ENCODE measurements around the gene HM13. TPM values are rescaled to one million over a fixed set of nuclear protein-coding genes. Genes with fewer than 3 reads are reported as not detected.
A peak's percentile ranks its signal among the peaks of the same experiment; 100 is the strongest.

HM13 gene
- total and polyA plus RNA-seq, 2 of the 13 experiments (the other 11 are each of a cell fraction or from before 2014, with no cell fraction given) = 118 to 243 TPM

DNA sequence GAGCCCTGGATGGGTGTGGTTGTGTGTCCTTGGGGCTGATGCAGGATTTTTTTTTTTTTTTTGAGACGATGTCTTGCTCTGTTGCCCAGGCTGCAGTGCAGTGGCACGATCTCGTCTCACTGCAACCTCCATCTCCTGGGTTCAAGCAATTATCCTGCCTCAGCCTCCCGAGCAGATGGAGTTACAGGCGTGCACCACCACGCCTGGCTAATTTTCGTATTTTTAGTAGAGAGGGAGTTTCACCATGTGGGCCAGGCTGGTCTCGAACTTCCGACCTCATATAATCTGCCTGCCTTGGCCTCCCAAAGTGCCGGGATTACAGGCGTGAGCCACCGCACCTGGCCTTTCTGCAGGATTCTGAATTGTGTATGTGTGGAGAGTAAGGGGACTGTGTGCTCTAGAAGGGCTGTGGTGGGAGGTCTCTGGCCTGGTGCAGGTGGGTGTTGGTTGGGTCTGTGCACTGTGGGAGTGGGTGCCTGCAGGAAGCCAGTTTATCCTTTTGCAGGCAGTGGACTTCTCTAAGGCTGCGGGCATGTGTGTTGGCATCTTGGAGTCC, 79.8 kb downstream of the HM13 start (continued):
- TF ChIP-seq, protein P1, sequence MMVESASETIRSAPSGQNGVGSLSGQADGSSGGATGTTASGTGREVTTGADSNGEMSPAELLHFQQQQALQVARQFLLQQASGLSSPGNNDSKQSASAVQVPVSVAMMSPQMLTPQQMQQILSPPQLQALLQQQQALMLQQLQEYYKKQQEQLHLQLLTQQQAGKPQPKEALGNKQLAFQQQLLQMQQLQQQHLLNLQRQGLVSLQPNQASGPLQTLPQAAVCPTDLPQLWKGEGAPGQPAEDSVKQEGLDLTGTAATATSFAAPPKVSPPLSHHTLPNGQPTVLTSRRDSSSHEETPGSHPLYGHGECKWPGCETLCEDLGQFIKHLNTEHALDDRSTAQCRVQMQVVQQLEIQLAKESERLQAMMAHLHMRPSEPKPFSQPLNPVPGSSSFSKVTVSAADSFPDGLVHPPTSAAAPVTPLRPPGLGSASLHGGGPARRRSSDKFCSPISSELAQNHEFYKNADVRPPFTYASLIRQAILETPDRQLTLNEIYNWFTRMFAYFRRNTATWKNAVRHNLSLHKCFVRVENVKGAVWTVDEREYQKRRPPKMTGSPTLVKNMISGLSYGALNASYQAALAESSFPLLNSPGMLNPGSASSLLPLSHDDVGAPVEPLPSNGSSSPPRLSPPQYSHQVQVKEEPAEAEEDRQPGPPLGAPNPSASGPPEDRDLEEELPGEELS (CRISPR knock-in tag; IDR thresholded peaks at IDR 0.05) = no peak
- peak; percentile 81; the same call in 1 of the 2 replicates for TF ChIP-seq ZNF44 (CRISPR knock-in tag; IDR thresholded peaks at IDR 0.05)
- no peak for TF ChIP-seq KLF15 (CRISPR knock-in tag; IDR thresholded peaks at IDR 0.05; ENCODE audit: borderline replicate concordance)
- TF ChIP-seq TOE1 (CRISPR knock-in tag; IDR thresholded peaks at IDR 0.05) = no peak
- TF ChIP-seq NCOA2 (CRISPR knock-in tag; IDR thresholded peaks at IDR 0.05) = no peak
- TF ChIP-seq ZNF33A (CRISPR knock-in tag; IDR thresholded peaks at IDR 0.05; ENCODE audit: borderline replicate concordance) = no peak
- TF ChIP-seq, protein P2, sequence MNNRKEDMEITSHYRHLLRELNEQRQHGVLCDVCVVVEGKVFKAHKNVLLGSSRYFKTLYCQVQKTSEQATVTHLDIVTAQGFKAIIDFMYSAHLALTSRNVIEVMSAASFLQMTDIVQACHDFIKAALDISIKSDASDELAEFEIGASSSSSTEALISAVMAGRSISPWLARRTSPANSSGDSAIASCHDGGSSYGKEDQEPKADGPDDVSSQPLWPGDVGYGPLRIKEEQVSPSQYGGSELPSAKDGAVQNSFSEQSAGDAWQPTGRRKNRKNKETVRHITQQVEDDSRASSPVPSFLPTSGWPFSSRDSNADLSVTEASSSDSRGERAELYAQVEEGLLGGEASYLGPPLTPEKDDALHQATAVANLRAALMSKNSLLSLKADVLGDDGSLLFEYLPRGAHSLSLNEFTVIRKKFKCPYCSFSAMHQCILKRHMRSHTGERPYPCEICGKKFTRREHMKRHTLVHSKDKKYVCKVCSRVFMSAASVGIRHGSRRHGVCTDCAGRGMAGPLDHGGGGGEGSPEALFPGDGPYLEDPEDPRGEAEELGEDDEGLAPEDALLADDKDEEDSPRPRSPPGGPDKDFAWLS (CRISPR knock-in tag; IDR thresholded peaks at IDR 0.05; ENCODE audit: borderline replicate concordance) = 0 out of 2 replicates have a peak, but pooled peaks have one; percentile 37
- no peak for TF ChIP-seq ZNF616 (CRISPR knock-in tag; IDR thresholded peaks at IDR 0.05; ENCODE audit: low read depth)
- peak; percentile 60; the same call in 1 of the 2 replicates for TF ChIP-seq ZMYM2 (CRISPR knock-in tag; IDR thresholded peaks at IDR 0.05)
- no peak for TF ChIP-seq ZFYVE20 (CRISPR knock-in tag; IDR thresholded peaks at IDR 0.05; ENCODE audit: borderline replicate concordance, low read depth)
- no peak for TF ChIP-seq ZFP37 (CRISPR knock-in tag; IDR thresholded peaks at IDR 0.05; ENCODE audit: borderline replicate concordance)
- no peak for TF ChIP-seq ZNF747 (CRISPR knock-in tag; IDR thresholded peaks at IDR 0.05; ENCODE audit: borderline replicate concordance)
- TF ChIP-seq ZFY (CRISPR knock-in tag; IDR thresholded peaks at IDR 0.05) = peak; percentile 1; the same call in 1 of the 2 replicates
- TF ChIP-seq MEIS2 (CRISPR knock-in tag; IDR thresholded peaks at IDR 0.05) = no peak
- TF ChIP-seq JUNB (CRISPR knock-in tag; IDR thresholded peaks at IDR 0.05; ENCODE audit: borderline replicate concordance) = no peak
- TF ChIP-seq, protein P3, sequence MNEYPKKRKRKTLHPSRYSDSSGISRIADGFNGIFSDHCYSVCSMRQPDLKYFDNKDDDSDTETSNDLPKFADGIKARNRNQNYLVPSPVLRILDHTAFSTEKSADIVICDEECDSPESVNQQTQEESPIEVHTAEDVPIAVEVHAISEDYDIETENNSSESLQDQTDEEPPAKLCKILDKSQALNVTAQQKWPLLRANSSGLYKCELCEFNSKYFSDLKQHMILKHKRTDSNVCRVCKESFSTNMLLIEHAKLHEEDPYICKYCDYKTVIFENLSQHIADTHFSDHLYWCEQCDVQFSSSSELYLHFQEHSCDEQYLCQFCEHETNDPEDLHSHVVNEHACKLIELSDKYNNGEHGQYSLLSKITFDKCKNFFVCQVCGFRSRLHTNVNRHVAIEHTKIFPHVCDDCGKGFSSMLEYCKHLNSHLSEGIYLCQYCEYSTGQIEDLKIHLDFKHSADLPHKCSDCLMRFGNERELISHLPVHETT (CRISPR knock-in tag; conservative IDR thresholded peaks at IDR 0.05) = no peak
- no peak for TF ChIP-seq ATRX (CRISPR knock-in tag; IDR thresholded peaks at IDR 0.05; ENCODE audit: borderline replicate concordance)
- peak; percentile 82; the same call in 1 of the 2 replicates for TF ChIP-seq MZF1 (CRISPR knock-in tag; IDR thresholded peaks at IDR 0.05; ENCODE audit: borderline replicate concordance)
- 0 out of 2 replicates have a peak, but pooled peaks have one; percentile 5 for TF ChIP-seq HDAC2 (CRISPR knock-in tag; IDR thresholded peaks at IDR 0.05)

Data from HepG2 (cell line).